Thoracic aorta (tissue), 2 donors: ENCODE data around the gene SHISA3. TPM values are rescaled to one million over a fixed set of nuclear protein-coding genes. Genes with fewer than 3 reads are reported as not detected.

Source experiments
- ATAC-seq: fragments of 150-250 bp; one replicate; pipeline ENCODE4 v1.8.0; 2017; ENCODE audit warnings: low read depth; ENCODE audit not compliant: insufficient number of reproducible peaks, low FRiP score
- DNase-seq: peaks from one replicate; pipeline ENCODE4 v3.0.0-alpha.2; 2020; ENCODE audit warnings: low spot score
- H3K27ac ChIP-seq, 2 donors: fragments of 200-600 bp; sonication (generic); 1 replicate in 1 of 2; 2 replicates in 1 of 2; pipeline ENCODE4 v1.5.1; 2016; ENCODE audit warnings: mild to moderate bottlenecking in 2 of 2, moderate library complexity in 2 of 2
- H3K27me3 ChIP-seq: fragments of 200-600 bp; sonication (generic); replicated peaks from 2 replicates; pipeline ENCODE4 v1.6.0; 2016; ENCODE audit warnings: mild to moderate bottlenecking; ENCODE audit not compliant: insufficient read depth
- H3K36me3 ChIP-seq: fragments of 200-600 bp; sonication (generic); one replicate; pipeline ENCODE4 v1.5.1; 2016
- H3K4me1 ChIP-seq, 2 donors: fragments of 200-600 bp; sonication (generic); 1 replicate in 1 of 2; 2 replicates in 1 of 2; pipeline versions ENCODE4 v1.5.1 to v1.6.0; 2016; ENCODE audit warnings: low read depth in 2 of 2, mild to moderate bottlenecking in 1 of 2; ENCODE audit not compliant: control insufficient read depth in 1 of 2
- H3K4me3 ChIP-seq: fragments of 200-600 bp; sonication (generic); 2 replicates; pipeline ENCODE4 v1.5.1; 2016; ENCODE audit warnings: mild to moderate bottlenecking
- H3K9me3 ChIP-seq: fragments of 200-600 bp; sonication (generic); 2 replicates; pipeline ENCODE4 v1.5.1; 2016
- total RNA-seq, 2 donors: library from RNA; depleted of rRNA; stranded (reverse); fragments of >200 nt; gene quantifications; one replicate each; pipeline versions ENCODE4 v1.1.0 to v1.2.3, GENCODE V29; 2016
- TF ChIP-seq, protein P1 (sequence below): fragments of 200-600 bp; sonication (generic); IDR thresholded peaks from one replicate; pipeline ENCODE4 v1.5.1; 2019; ENCODE audit warnings: antibody characterized with exemption

Gene SHISA3
- total RNA-seq, 2 donors from 2014 or later: 15.0 to 30.1 TPM

DNA sequence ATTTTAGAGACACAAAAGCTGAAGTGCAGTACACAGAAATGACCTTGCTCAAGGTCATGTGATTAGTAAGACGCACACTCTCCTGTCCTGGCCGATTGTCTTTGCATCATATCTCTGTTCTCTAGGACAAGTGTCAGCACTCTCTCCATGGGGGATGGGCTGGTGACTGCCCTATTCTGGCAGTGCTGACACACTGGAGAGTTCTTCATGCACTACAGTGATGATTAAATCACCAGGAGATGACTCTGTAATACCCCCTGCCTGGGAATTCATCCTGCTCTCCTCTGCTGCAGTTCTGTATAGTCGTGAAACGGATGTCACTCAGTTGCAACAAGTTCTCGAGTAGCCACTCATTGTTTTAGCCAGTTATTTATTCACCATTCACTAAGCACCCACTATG is 5.3 kb upstream of the SHISA3 start:
- H3K27ac ChIP-seq: no peak overlapping the region
- no peaks in the 10 kb centered on the region for H3K27me3 ChIP-seq
- no peaks in the 10 kb centered on the region for H3K36me3 ChIP-seq
- TF ChIP-seq, protein P1, sequence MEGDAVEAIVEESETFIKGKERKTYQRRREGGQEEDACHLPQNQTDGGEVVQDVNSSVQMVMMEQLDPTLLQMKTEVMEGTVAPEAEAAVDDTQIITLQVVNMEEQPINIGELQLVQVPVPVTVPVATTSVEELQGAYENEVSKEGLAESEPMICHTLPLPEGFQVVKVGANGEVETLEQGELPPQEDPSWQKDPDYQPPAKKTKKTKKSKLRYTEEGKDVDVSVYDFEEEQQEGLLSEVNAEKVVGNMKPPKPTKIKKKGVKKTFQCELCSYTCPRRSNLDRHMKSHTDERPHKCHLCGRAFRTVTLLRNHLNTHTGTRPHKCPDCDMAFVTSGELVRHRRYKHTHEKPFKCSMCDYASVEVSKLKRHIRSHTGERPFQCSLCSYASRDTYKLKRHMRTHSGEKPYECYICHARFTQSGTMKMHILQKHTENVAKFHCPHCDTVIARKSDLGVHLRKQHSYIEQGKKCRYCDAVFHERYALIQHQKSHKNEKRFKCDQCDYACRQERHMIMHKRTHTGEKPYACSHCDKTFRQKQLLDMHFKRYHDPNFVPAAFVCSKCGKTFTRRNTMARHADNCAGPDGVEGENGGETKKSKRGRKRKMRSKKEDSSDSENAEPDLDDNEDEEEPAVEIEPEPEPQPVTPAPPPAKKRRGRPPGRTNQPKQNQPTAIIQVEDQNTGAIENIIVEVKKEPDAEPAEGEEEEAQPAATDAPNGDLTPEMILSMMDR: no peak
- DNase-seq (no peak), ATAC-seq (no peak)
- H3K9me3 ChIP-seq: no peaks in the 10 kb centered on the region
- peaks cover 0 to 7% of the 10 kb centered on the region in 2 donors for H3K4me1 ChIP-seq
- no peak overlapping the region for H3K4me3 ChIP-seq

DNA sequence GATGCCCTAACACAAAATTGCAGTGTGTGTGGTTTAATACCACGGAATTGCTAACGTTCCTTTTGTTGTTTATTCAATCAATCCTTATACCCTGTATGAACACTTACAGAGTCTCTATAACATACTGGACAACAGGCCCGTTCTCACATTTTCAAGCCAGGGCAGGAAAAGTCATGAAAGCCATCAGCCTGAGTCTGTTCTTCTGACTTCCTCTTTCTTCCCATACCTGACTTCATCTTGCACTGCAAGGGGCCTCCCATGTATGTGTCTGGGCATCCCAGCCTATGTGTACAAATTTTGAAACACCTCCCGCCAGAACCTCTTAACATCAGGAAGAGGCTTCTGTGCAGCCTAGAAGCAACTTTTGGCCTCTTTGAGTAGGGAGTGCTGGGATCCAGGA is 4.9 kb upstream of the SHISA3 start:
- no peaks in the 10 kb centered on the region for H3K9me3 ChIP-seq
- DNase-seq: no peak
- H3K27me3 ChIP-seq: no peaks in the 10 kb centered on the region
- H3K36me3 ChIP-seq: no peaks in the 10 kb centered on the region
- H3K27ac ChIP-seq: no peak overlapping the region
- H3K4me1 ChIP-seq: peaks cover 2 to 12% of the 10 kb centered on the region in 2 donors
- no peak overlapping the region for H3K4me3 ChIP-seq
- TF ChIP-seq, protein P1: no peak
- no peak for ATAC-seq

DNA sequence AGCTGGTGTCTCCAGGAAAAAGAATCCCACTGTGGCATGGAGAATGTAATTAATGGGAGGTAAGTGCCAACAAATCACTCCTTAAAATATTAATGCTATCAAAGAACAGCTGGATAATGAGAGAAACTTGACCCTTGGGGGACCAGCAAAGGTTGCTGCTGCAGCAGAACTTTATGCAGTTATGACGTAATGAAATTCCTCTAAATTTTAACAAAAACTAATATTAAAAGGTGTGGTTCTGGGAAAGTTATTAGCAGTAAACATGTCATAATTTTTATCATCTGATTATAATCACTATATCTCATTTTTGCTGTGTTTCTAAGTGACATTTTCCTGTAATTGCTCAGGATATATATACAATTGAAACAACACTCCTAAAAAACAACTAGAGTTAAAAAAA is 1.7 kb upstream of the SHISA3 start:
- ATAC-seq: no peak
- DNase-seq: no peak
- no peaks in the 10 kb centered on the region for H3K27me3 ChIP-seq
- H3K4me1 ChIP-seq: peaks cover 3 to 26% of the 10 kb centered on the region in 2 donors
- H3K36me3 ChIP-seq: no peaks in the 10 kb centered on the region
- H3K9me3 ChIP-seq: no peaks in the 10 kb centered on the region
- TF ChIP-seq, protein P1: no peak
- no peak overlapping the region for H3K27ac ChIP-seq
- H3K4me3 ChIP-seq: no peak overlapping the region

GRCh38 chr4:42396361-42396751 is 932 bp upstream of the SHISA3 start:
- TF ChIP-seq, protein P1: no peak
- no peak overlapping the region for H3K27ac ChIP-seq
- H3K4me3 ChIP-seq: peak overlapping the region; percentile 83
- no peaks in the 10 kb centered on the region for H3K27me3 ChIP-seq
- no peak for DNase-seq
- peaks cover 3 to 26% of the 10 kb centered on the region in 2 donors for H3K4me1 ChIP-seq
- H3K36me3 ChIP-seq: no peaks in the 10 kb centered on the region
- ATAC-seq: no peak
- no peaks in the 10 kb centered on the region for H3K9me3 ChIP-seq

DNA sequence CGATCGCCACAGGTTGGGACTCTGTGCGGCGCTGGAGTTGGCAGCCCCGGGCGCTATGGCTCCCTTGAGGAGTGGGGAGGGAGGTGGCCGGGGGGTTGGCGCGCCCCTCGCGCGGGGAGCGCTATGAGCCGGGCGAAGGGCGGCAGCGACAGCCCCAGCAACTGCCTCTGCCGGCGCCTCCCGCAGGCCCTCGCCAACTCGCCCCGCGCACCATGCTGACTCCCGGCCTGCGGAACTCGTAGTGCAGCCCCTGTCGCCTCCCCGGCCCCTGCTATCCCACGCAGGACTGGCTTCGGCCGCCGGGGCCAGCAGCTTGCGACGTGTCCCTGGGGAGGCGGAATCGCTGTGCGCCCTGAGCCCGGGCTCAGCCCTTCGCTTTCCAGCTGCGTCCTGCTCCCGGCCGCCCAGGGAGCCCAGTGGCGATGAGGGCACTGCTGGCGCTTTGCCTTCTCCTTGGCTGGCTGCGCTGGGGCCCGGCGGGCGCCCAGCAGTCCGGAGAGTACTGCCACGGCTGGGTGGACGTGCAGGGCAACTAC is 415 bp downstream of the SHISA3 start:
- H3K27ac ChIP-seq: no peak overlapping the region

More for the DNA sequence above, 415 bp downstream of the SHISA3 start:
- DNase-seq (no peak), ATAC-seq (peak; percentile 26)
- Histone ChIP-seq H3K4me3 (peak overlapping the region; percentile 83), H3K4me1 (peaks cover 3 to 26% of the 10 kb centered on the region in 2 donors), H3K27me3 (no peaks in the 10 kb centered on the region), H3K9me3 (no peaks in the 10 kb centered on the region), H3K36me3 (no peaks in the 10 kb centered on the region)
- TF ChIP-seq, protein P1: no peak
